NK-92 (cell line): ENCODE results near the gene HRK.

Experiments used
- DNase-seq: peaks from one replicate; lab custom pipeline; 2025; ENCODE audit not compliant: unreplicated experiment; lab: John Stamatoyannopoulos, UW

The HRK gene

GRCh38 chr12:116881325-116881876, at the start of gene HRK:
Gene HRK (minus strand): TSS chr12:116881441. CDS start chr12:116881307, 134 bp downstream.
- DNase-seq, result no peak

- DNase-seq, result no peak
Observed at GRCh38 chr12:116929885-116930284, 48.6 kb upstream of the HRK start.

- DNase-seq, result no peak
Observed at GRCh38 chr12:116928504-116928903, 47.3 kb upstream of the HRK start.

GRCh38 chr12:116927244-116927940, 46.2 kb upstream of the HRK start:
- no peak for DNase-seq

- DNase-seq, result no peak
Observed at GRCh38 chr12:116926283-116927243, 45.3 kb upstream of the HRK start.

- no peak for DNase-seq
Observed at GRCh38 chr12:116924558-116925453, 43.6 kb upstream of the HRK start.

GRCh38 chr12:116922194-116922897, 41.1 kb upstream of the HRK start:
- DNase-seq, result no peak

- DNase-seq, result no peak
Observed at GRCh38 chr12:116920939-116921338, 39.7 kb upstream of the HRK start.

GRCh38 chr12:116919706-116920485, 38.7 kb upstream of the HRK start:
- DNase-seq, result no peak

- DNase-seq, result no peak
Observed at GRCh38 chr12:116919247-116919661, 38.0 kb upstream of the HRK start.

GRCh38 chr12:116918464-116918863, 37.2 kb upstream of the HRK start:
- DNase-seq, result no peak

- no peak for DNase-seq
Observed at GRCh38 chr12:116916714-116917114, 35.5 kb upstream of the HRK start.

GRCh38 chr12:116916122-116916521, 34.9 kb upstream of the HRK start:
- no peak for DNase-seq

- no peak for DNase-seq
Observed at GRCh38 chr12:116915326-116915725, 34.1 kb upstream of the HRK start.

- DNase-seq, result no peak
Observed at GRCh38 chr12:116910645-116911451, 29.6 kb upstream of the HRK start, which contains the start of gene FBXW8. Gene FBXW8 (plus strand): TSS chr12:116910950. CDS start chr12:116911038, 88 bp downstream.

- DNase-seq, result no peak
Observed at GRCh38 chr12:116910280-116910644, 29.0 kb upstream of the HRK start.

GRCh38 chr12:116906285-116906684, 25.0 kb upstream of the HRK start:
- no peak for DNase-seq

GRCh38 chr12:116903818-116904217, 22.6 kb upstream of the HRK start:
- DNase-seq, result no peak
